GM12878 (cell line): ENCODE data around the gene CNOT2. TPM values are rescaled to one million over a fixed set of nuclear protein-coding genes. Genes with fewer than 3 reads are reported as not detected.

Experiments used
- ATAC-seq: fragments of 200-7000 bp; cut with Tn5 transposase; 3 replicates; pipeline ENCODE4 v1.9.1; 2020; ENCODE audit warnings: mild to moderate bottlenecking, moderate library complexity
- BruUV-seq: library from RNA; stranded (reverse); fragments of 400-500 nt; replicated peaks from 2 replicates; lab custom pipeline; 2021; lab: Mats Ljungman, UMichigan
- CTCF ChIA-PET: fragments of 300-600 bp; sonication (Branson Sonifier 250); formaldehyde crosslinking; extraction: SDS; loops from one replicate; lab custom pipeline; 2021; ENCODE audit warnings: inconsistent platforms; lab: Yijun Ruan, JAX
- POLR2A ChIA-PET: fragments of 350-600 bp; formaldehyde crosslinking; extraction: SDS; loops from one replicate; lab custom pipeline; 2021; ENCODE audit warnings: inconsistent platforms; lab: Charles Lee
- RAD21 ChIA-PET: fragments of 300-600 bp; sonication (Branson Sonifier 250); formaldehyde crosslinking; loops from one replicate; lab custom pipeline; 2023; ENCODE audit warnings: antibody characterized with exemption; ENCODE audit not compliant: unreplicated experiment; lab: Charles Lee
- SMC1A ChIA-PET: fragments of 300-600 bp; sonication (Branson Sonifier 250); formaldehyde crosslinking; loops from one replicate; lab custom pipeline; 2023; ENCODE audit not compliant: unreplicated experiment, uncharacterized antibody; lab: Charles Lee
- DNase-seq: peaks from one replicate; pipeline ENCODE4 v3.0.0-alpha.2; 2011; ENCODE audit warnings: low read depth, low spot score
- FAIRE-seq: peaks from 3 replicates; lab custom pipeline; 2011; peaks lifted over from hg19 to GRCh38; lab: Jason Lieb, UNC
- H2AFZ ChIP-seq: 2 replicates; pipeline ENCODE4 v1.6.0; 2011; ENCODE audit warnings: low read depth, low read length, control low read depth; ENCODE audit not compliant: control insufficient read depth
- H3K27ac ChIP-seq: 2 replicates; pipeline ENCODE4 v1.5.1; 2011; ENCODE audit warnings: control low read depth; ENCODE audit not compliant: control insufficient read depth, insufficient read depth
- H3K27me3 ChIP-seq, 2 experiments: replicated peaks in 1 of 2; 2 replicates each; pipeline versions ENCODE4 v1.6.0 to v1.6.1; 2011; ENCODE audit warnings: low read length in 1 of 2; ENCODE audit not compliant: control insufficient read depth in 2 of 2, insufficient read depth in 2 of 2
- H3K36me3 ChIP-seq, 2 experiments: 2 replicates each; pipeline ENCODE4 v1.5.1; 2011; ENCODE audit warnings: low read length in 1 of 2; ENCODE audit not compliant: control insufficient read depth in 2 of 2, insufficient read depth in 2 of 2
- H3K4me1 ChIP-seq: 2 replicates; pipeline ENCODE4 v1.6.1; 2011; ENCODE audit warnings: mild to moderate bottlenecking, low read length, moderate library complexity, mixed read lengths; ENCODE audit not compliant: control insufficient read depth, insufficient read depth
- H3K4me2 ChIP-seq: 2 replicates; pipeline ENCODE4 v1.6.0; 2011; ENCODE audit warnings: control low read depth; ENCODE audit not compliant: control insufficient read depth, insufficient read depth
- H3K4me3 ChIP-seq: fragments of 200-600 bp; sonication (generic); 2 replicates; pipeline ENCODE4 v1.5.1; 2016
- H3K79me2 ChIP-seq: 2 replicates; pipeline ENCODE4 v1.6.0; 2011; ENCODE audit warnings: low read length; ENCODE audit not compliant: control insufficient read depth, insufficient read depth
- H3K9ac ChIP-seq: 2 replicates; pipeline ENCODE4 v1.8.0; 2011; ENCODE audit warnings: low read length, control low read depth, mixed read lengths; ENCODE audit not compliant: control insufficient read depth, insufficient read depth
- H3K9me3 ChIP-seq: replicated peaks from 3 replicates; pipeline ENCODE4 v1.5.1; 2011; ENCODE audit warnings: mild to moderate bottlenecking, low read length; ENCODE audit not compliant: control insufficient read depth, insufficient read depth
- H4K20me1 ChIP-seq: 2 replicates; pipeline ENCODE4 v1.6.0; 2011; ENCODE audit not compliant: control insufficient read depth, insufficient read depth
- EED ChIP-seq: sonication (generic); IDR thresholded peaks from 2 replicates; pipeline ENCODE4 v1.6.1; 2016; ENCODE audit warnings: antibody characterized with exemption, low read depth
- HCFC1 ChIP-seq: fragments of 150-350 bp; IDR thresholded peaks from 2 replicates; pipeline ENCODE4 v1.6.1; 2014; ENCODE audit warnings: low read length
- PAX8 ChIP-seq: fragments of 450-650 bp; IDR thresholded peaks from 2 replicates; pipeline ENCODE4 v1.6.1; 2017; ENCODE audit warnings: mild to moderate bottlenecking, moderate library complexity
- RAD51 ChIP-seq: fragments of 450-650 bp; IDR thresholded peaks from 2 replicates; pipeline ENCODE4 v1.6.1; 2016; ENCODE audit warnings: moderate library complexity, mild to moderate bottlenecking, inconsistent platforms
- TCF12 ChIP-seq: IDR thresholded peaks from 2 replicates; pipeline ENCODE4 v1.6.1; 2011; ENCODE audit warnings: low read depth, mild to moderate bottlenecking, low read length
- ZNF384 ChIP-seq: IDR thresholded peaks from 2 replicates; pipeline ENCODE4 v1.6.1; 2012; ENCODE audit warnings: low read depth, mild to moderate bottlenecking, low read length, improper control_type of control experiment, borderline replicate concordance
- ZNF592 ChIP-seq: fragments of 450-650 bp; IDR thresholded peaks from 2 replicates; pipeline ENCODE4 v1.6.1; 2017; ENCODE audit warnings: mild to moderate bottlenecking, moderate library complexity
- in situ Hi-C: fragments of 300-500 bp; cut with MboI; formaldehyde crosslinking; loops from 9 replicates; pipeline ENCODE4 v1.14.3; 2018; ENCODE audit warnings: mixed read lengths
- intact Hi-C: fragments of 100-400 bp; cut with micrococcal nuclease; formaldehyde crosslinking; loops from one replicate; pipeline ENCODE4 v1.14.2; 2022; ENCODE audit not compliant: unreplicated experiment
- polyA plus RNA-seq, 11 experiments: library from polyadenylated mRNA; depleted of rRNA in 4 of 11; unstranded in 6 of 11; stranded (reverse) in 5 of 11; fragments of >200 nt; fragmentation: Nextera tagmentation in 4 of 11; fragmentation: Illumina TruSeq in 1 of 11; extraction: Ambion mirVana in 4 of 11; extraction: Trizol in 1 of 11; gene quantifications; 1 replicate in 1 of 11; 2 replicates in 10 of 11; pipeline versions ENCODE4 v1.2.1 to v1.2.3, GENCODE V29; 2011 to 2016; ENCODE audit warnings: inconsistent platforms in 2 of 11, missing spikeins in 2 of 11, low read depth in 1 of 11
- total RNA-seq, 4 experiments: library from RNA; depleted of rRNA in 3 of 4; stranded (reverse); fragments of >200 nt in 3 of 4; fragmentation: Illumina TruSeq in 1 of 4; extraction: Trizol in 1 of 4; gene quantifications; 2 replicates each; pipeline versions ENCODE4 v1.2.1 to v1.2.3, GENCODE V29; 2013 to 2021
- TF ChIP-seq, protein P1 (sequence below), 3 experiments: IDR thresholded peaks in 2 of 3; conservative IDR thresholded peaks in 1 of 3; 2 replicates each; pipeline ENCODE4 v1.5.1; 2011; ENCODE audit warnings: low read depth in 3 of 3, low read length in 3 of 3, mild to moderate bottlenecking in 3 of 3, control low read depth in 2 of 3, moderate library complexity in 2 of 3, inconsistent platforms in 1 of 3, mixed read lengths in 1 of 3; ENCODE audit not compliant: control insufficient read depth in 2 of 3, insufficient read depth in 1 of 3; ENCODE audit errors: extremely low read depth in 1 of 3

CNOT2 gene
- total and polyA plus RNA-seq, 10 of the 15 experiments (the other 5 are each of a cell fraction or from before 2014, with no cell fraction given), result 37.9 to 127 (median 82.4) TPM

- Histone ChIP-seq H3K27me3 (no peaks in the 10 kb centered on the region), H3K4me3 (0 out of 2 replicates have a peak overlapping the region, but pooled peaks have one; percentile 26), H3K79me2 (peaks cover 89% of the 10 kb centered on the region), H2AFZ (no peak overlapping the region), H3K4me2 (peak overlapping the region; percentile 86), H3K27ac (no peak overlapping the region), H3K4me1 (no peaks in the 10 kb centered on the region; the same call in 1 of the 2 replicates), H4K20me1 (no peaks in the 10 kb centered on the region), H3K36me3 (peaks cover 0 to under 1% of the 10 kb centered on the region in 2 experiments; a peak in 1 of 4 replicates)
- ATAC-seq (no peak), FAIRE-seq (no peak)
- ChIA-PET CTCF (interaction anchor here (1.3 kb wide), 1 partner anchor 345 kb away, joined by 3 read pairs; no protein-coding TSS in a partner anchor), POLR2A (no interaction called here)
- BruUV-seq, result no TSS peak
- TF ChIP-seq EED (no peak), HCFC1 (no peak), TCF12 (no peak), PAX8 (no peak), RAD51 (no peak), ZNF384 (no peak), ZNF592 (no peak)
- TF ChIP-seq, protein P1, sequence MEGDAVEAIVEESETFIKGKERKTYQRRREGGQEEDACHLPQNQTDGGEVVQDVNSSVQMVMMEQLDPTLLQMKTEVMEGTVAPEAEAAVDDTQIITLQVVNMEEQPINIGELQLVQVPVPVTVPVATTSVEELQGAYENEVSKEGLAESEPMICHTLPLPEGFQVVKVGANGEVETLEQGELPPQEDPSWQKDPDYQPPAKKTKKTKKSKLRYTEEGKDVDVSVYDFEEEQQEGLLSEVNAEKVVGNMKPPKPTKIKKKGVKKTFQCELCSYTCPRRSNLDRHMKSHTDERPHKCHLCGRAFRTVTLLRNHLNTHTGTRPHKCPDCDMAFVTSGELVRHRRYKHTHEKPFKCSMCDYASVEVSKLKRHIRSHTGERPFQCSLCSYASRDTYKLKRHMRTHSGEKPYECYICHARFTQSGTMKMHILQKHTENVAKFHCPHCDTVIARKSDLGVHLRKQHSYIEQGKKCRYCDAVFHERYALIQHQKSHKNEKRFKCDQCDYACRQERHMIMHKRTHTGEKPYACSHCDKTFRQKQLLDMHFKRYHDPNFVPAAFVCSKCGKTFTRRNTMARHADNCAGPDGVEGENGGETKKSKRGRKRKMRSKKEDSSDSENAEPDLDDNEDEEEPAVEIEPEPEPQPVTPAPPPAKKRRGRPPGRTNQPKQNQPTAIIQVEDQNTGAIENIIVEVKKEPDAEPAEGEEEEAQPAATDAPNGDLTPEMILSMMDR (IDR thresholded peaks at IDR 0.05 in 2 of 3, conservative IDR thresholded peaks at IDR 0.05 in 1 of 3; ENCODE audit: control insufficient read depth in 2 of 3, extremely low read depth in 1 of 3, insufficient read depth in 1 of 3, low read depth in 3 of 3, low read length in 3 of 3), result no peak
- TF ChIP-seq, all 136 proteins: peak for 0
- in situ Hi-C loops (loop anchor here (10.0 kb wide), 1 partner anchor 501 kb away; no protein-coding TSS in a partner anchor), intact Hi-C loops (loop anchor here (10.0 kb wide), 1 partner anchor 501 kb away; no protein-coding TSS in a partner anchor)
- no peak for DNase-seq
- RAD21 ChIA-PET, result no interaction called here
- Histone ChIP-seq H3K9ac (no peak overlapping the region; the same call in 1 of the 2 replicates), H3K9me3 (no peaks in the 10 kb centered on the region)
- SMC1A ChIA-PET, result interaction anchor here (0.8 to 1.4 kb wide), 4 partner anchors 8 to 127 kb away, joined by 3 to 4 read pairs (median 3); no protein-coding TSS in a partner anchor
Measured at GRCh38 chr12:70245458-70245857, 2.2 kb downstream of the CNOT2 start.
